ENCODE measurements around the gene NBEA. TPM values are rescaled to one million over a fixed set of nuclear protein-coding genes. Genes with fewer than 3 reads are reported as not detected.
A peak's percentile ranks its signal among the peaks of the same experiment; 100 is the strongest.

Gene NBEA
- total and polyA plus RNA-seq, 11 donors, result 5.0 to 39.2 (median 23.2) TPM

- peaks cover 0 to 25% (median 11%) of the 10 kb centered on the region in 12 donors for H3K4me1 ChIP-seq
- H3K27me3 ChIP-seq, result no peaks in the 10 kb centered on the region
- intact Hi-C loops (cut with DNase I), result loop anchor here in 3 of 10 donors (10.0 kb wide), 3 partner anchors 80 to 510 kb away; no protein-coding TSS in a partner anchor
- H3K36me3 ChIP-seq, result no peaks in the 10 kb centered on the region
- ATAC-seq, result peak in 3 of 4 donors; percentile 63 to 74 (median 70)
- WGBS, 4 donors, result 45 to 66% (median 56%) methylated on average over 6 to 9 of the region's 9 CpGs
- no peak for TF ChIP-seq POLR2A (IDR thresholded peaks at IDR 0.05)
- no peak for TF ChIP-seq CTCF (IDR thresholded peaks at IDR 0.05)
- H3K4me3 ChIP-seq, result no peak overlapping the region
- H3K9me3 ChIP-seq, result no peaks in the 10 kb centered on the region
- H3K27ac ChIP-seq, result peak overlapping the region in 6 of 12 donors; percentile 6 to 45 (median 22)
- DNase-seq, result peak in 3 of 5 donors; percentile 60 to 79 (median 71)
Measured at GRCh38 chr13:35714588-35715377, 772.7 kb downstream of the NBEA start.

GRCh38 chr13:35716186-35716585, 774.1 kb downstream of the NBEA start:
- no peak for TF ChIP-seq POLR2A (IDR thresholded peaks at IDR 0.05)
- TF ChIP-seq CTCF (IDR thresholded peaks at IDR 0.05), result no peak
- no peak overlapping the region for H3K4me3 ChIP-seq
- peak overlapping the region in 4 of 12 donors; percentile 8 to 48 (median 34) for H3K27ac ChIP-seq
- no peaks in the 10 kb centered on the region for H3K27me3 ChIP-seq
- peak in 3 of 4 donors; percentile 36 to 61 (median 55) for ATAC-seq
- H3K9me3 ChIP-seq, result no peaks in the 10 kb centered on the region
- DNase-seq, result no peak
- H3K4me1 ChIP-seq, result peaks cover 0 to 31% (median 12%) of the 10 kb centered on the region in 12 donors
- H3K36me3 ChIP-seq, result no peaks in the 10 kb centered on the region
- intact Hi-C loops (cut with DNase I), result loop anchor here in 3 of 10 donors (10.0 kb wide), 3 partner anchors 81 to 511 kb away; no protein-coding TSS in a partner anchor
- 50 to 65% (median 56%) methylated on average over 4 of the region's 4 CpGs for WGBS, 4 donors

GRCh38 chr13:35716729-35717128, 774.7 kb downstream of the NBEA start:
- ATAC-seq, result peak in 1 of 4 donors; percentile 9
- no peak for TF ChIP-seq CTCF (IDR thresholded peaks at IDR 0.05)
- TF ChIP-seq POLR2A (IDR thresholded peaks at IDR 0.05), result no peak
- Histone ChIP-seq H3K27me3 (no peaks in the 10 kb centered on the region), H3K4me1 (peaks cover 0 to 31% (median 12%) of the 10 kb centered on the region in 12 donors), H3K4me3 (no peak overlapping the region), H3K9me3 (no peaks in the 10 kb centered on the region), H3K36me3 (no peaks in the 10 kb centered on the region), H3K27ac (peak overlapping the region in 7 of 12 donors; percentile 8 to 48 (median 30))
- 80 to 84% (median 83%) methylated on average over 12 to 15 of the region's 15 CpGs for WGBS, 4 donors
- intact Hi-C loops (cut with DNase I), result loop anchor here in 3 of 10 donors (10.0 kb wide), 3 partner anchors 82 to 512 kb away; no protein-coding TSS in a partner anchor
- no peak for DNase-seq

GRCh38 chr13:35718084-35718483, 776.0 kb downstream of the NBEA start:
- TF ChIP-seq CTCF (IDR thresholded peaks at IDR 0.05) (no peak), POLR2A (IDR thresholded peaks at IDR 0.05) (no peak)
- Histone ChIP-seq H3K4me3 (no peak overlapping the region), H3K9me3 (no peaks in the 10 kb centered on the region), H3K27me3 (no peaks in the 10 kb centered on the region), H3K27ac (no peak overlapping the region), H3K36me3 (no peaks in the 10 kb centered on the region), H3K4me1 (peaks cover 0 to 38% (median 12%) of the 10 kb centered on the region in 12 donors)
- ATAC-seq (no peak), DNase-seq (no peak)
- intact Hi-C loops (cut with DNase I), result loop anchor here in 3 of 10 donors (10.0 kb wide), 3 partner anchors 83 to 513 kb away; no protein-coding TSS in a partner anchor
- 64 to 83% (median 74%) methylated on average over 5 of the region's 5 CpGs for WGBS, 4 donors

All from heart left ventricle (tissue), 16 donors.